GM21576 (cell line): ENCODE results near the gene PPP2R2C.

Source experiments
- ATAC-seq: cut with Tn5 transposase; IDR thresholded peaks from one replicate; pipeline ENCODE4 v1.9.1; 2021; ENCODE audit warnings: mild to moderate bottlenecking, moderate library complexity; ENCODE audit not compliant: unreplicated experiment

The PPP2R2C gene

GRCh38 chr4:6494431-6495295 lies 22.2 kb upstream of the PPP2R2C start:
- ATAC-seq, result no peak

DNA sequence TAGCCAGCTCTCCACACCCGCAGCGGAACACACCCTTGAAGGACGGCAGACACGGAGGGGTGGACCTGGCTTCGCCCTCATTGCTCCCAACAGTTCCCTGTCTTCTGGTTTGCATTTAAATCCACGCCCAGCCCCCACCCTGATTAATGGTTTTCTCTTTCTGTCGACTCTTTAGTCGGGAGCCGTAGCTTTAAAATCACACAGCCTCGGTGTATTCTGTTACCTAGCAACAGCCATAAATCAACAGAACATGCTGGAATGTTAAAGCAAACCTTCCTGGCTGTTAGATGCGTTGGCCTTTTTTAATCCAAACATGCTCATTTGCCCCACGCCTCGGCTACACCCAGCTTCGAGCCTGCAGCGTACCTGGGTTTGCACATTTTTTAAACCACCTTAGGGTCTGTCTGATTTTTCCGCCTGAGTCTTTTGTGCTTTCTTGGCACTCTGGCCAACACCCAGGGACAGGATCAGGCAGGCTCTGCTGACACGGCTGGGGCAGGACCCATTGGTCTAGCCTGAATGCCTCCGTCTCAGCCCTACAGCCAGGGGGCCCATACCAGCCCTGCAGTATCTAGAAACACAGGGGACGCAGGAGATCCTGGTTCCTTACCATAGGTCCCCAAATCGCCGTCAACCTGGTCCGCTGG lies 21.4 kb upstream of the PPP2R2C start:
- no peak for ATAC-seq

DNA sequence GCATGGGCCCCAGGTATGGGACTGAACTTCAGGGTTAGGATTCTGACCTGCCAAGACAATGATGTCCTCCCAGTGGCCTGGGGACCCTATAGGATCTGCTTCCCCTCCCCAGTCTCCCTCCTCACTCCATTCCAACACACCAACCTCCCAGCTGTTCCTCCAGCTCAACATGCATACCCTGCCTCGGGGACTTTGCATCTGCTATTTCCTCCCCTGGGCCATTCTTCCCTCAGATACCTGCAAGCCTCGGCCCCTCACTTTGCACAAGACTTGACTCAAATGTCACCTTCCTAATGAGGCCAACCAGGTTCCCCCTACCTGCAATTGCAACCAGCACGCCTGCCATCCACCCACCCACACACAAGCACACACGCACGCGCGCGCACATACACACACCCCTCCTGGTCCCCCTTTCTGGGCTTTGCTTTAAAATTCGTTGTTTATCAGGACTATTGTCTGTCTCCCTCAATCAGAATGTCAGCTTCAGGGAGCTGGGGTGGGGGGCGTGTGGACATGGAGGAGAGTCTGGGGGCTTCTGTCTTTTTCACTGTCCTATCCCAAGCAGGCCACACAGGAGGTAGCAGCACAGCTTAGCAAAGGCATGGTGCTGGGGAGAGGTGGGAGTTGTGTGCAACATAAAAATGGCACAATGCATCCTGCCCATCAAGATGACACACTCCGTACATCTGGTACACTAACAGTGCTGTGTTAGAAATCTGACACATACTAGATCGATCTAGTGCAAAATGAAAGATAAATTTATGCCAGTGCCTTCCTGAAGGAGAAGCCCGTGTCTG lies 20.6 kb upstream of the PPP2R2C start:
- no peak for ATAC-seq

DNA sequence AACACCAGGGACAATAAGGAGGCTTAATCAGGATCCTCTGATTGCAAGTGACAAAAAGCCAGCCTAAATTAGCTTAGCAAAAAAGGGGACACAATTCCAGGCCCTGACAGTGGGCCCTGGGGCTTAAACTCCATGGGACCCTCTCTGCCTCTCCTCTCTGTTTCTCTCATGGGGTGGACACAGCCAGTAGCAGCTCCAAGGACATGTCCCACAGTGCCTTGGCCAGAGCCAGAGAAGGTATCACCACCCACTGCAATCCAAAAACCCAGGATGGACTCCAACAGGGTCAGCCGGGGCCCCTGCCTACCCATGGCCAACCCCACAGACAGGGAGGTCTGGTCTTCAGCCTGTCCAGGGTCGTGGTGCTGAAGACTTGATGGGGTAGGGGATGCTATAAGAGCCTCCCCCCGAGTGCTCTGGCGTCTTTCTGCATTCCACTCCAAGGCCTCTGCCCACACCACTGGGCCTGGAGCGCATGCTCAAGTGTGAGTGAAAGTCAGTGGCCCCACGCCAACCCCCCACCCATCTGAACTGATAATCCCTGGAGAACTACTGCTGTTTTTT lies 19.7 kb upstream of the PPP2R2C start:
- ATAC-seq, result no peak

DNA sequence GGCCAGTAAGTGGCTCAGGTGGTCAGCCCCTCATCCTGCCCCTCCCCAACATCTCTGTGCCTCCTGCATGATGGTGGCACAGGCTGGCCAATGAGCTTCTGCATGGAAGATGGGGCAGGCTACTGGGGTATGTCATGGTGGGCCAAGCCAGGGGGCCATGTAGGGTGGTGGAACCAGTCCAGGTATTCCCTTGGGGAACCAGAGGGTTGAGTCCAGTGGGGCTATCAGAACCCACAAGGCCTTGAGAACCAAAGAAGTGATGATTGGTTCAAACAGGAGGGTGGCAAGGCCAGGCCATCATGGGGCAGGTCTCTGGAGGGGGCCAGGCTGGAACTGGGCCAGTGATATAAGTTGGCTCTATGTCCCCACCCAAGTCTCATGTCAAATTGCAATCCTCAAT lies 18.8 kb upstream of the PPP2R2C start:
- no peak for ATAC-seq

DNA sequence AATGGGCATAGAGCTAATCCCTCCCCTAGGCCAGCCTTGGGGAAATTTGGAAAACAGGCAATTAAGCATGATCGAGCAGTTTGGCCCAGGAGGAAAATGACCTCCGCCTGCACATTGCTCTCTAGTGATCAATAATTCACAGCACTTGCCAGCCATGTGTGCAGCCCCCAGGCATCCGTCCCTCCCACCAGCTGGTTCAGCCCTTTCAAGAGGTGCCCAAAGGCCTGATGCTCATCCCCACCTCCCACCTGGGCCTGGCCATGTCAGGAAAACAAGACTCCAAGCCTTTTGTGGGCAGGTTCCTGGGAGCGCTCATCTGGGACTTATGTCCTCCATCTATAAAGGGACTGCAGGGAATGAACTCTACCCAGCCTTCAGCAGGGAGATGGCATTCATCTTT lies 17.5 kb upstream of the PPP2R2C start:
- no peak for ATAC-seq

- ATAC-seq, result no peak
These were observed 15.1 kb upstream of the PPP2R2C start for GRCh38 chr4:6487466-6487865.

DNA sequence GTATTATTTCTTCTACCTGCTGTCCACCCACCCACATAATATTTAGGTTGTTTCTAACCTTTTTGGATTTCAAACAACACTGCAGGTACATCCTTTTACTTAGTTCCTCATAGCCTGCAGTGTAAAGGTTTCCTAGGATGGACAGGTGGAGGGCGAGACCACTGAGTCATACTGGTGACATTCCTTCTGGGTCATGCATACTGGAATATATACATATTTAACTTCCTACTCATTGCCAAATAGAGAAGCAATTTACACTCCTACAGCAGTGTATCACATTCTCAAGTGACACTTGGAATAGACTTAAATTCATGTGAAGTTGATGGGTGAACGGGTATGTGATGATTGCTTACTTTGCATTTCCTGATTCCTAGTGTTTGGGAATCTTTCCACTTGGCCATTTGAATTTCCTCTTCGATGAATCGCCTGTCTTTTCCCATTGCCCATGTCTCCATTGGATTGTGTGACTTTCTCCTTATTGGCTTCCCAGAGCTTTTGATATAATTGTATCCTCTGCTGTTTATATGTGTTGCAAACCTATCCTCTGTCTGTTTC lies 8.2 kb upstream of the PPP2R2C start:
- no peak for ATAC-seq

DNA sequence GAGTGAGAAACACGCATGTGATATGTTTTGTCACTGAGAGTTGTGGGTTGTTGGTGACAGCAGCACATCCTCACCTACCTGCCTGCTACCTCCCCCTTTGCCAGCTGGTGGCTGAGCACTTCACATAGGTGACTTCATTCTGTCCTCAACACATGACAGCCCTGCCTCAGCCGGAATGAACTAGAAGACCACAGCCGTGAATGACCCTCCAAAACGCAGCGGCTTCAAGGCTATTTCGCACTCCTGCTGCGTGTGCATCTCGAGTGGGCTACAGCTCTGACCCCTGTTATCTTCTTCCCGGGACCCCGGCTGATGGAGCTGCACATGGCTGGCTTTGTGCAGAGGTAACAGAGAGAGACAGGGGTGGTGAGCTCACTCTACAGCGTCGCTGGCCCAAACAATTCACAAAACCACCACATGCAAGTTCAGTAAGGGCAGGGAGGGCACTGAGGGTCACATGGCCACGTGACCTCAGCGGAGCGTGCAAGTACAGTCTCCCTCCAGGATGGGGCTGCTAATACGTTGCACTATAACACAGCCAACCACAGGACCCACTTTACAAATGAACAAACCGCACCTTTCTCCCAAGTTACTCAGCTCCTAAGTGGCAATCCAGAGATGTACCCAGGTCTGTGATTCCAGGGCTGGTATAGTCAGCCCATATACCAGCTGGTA lies 6.3 kb upstream of the PPP2R2C start:
- ATAC-seq, result no peak

DNA sequence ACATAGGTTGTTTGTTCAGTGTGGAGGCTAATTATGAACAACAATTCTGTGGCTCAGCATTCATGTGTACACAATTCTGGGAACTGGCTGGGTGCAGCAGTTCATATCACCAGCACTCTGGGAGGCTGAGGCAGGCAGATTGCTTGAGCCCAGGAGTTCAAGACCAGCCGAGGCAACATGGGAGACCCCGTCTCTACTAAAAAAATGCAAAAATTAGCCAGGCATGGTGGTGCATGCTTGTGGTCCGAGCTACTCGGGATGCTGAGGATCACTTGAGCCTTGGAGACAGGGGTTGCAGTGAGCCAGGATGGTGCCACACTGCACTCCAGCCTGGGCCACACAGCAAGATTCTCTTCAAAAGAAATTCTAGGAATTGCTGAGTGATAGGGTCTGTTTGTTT lies 4.5 kb upstream of the PPP2R2C start:
- no peak for ATAC-seq

DNA sequence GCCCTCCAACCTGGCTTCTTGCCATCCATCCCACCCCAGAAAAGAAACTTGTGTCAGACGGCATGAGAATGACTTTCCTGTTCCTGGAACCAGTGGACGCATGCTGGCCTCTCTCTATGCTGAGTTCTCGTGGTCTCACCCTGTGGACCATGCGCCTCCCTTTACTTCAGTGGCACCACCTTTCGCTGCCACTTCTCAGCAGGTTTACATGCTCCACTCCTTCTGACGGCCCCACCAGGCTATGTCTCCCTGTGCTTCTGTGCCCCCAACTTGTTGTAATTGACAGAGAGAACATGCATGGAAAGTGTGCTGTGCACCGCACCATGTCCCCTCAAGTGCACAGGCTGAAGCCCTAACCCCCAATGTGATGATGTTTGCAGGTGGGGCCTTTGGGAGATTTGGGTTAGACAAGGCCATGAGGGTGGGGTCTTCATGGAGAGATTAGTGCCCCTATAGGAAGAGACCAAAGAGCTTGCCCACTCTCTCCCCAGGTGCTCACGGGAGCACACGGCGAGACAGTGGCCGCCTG lies 3.1 kb upstream of the PPP2R2C start:
- ATAC-seq, result no peak

- ATAC-seq, result no peak
These were observed 2.5 kb upstream of the PPP2R2C start for GRCh38 chr4:6474705-6475457.

DNA sequence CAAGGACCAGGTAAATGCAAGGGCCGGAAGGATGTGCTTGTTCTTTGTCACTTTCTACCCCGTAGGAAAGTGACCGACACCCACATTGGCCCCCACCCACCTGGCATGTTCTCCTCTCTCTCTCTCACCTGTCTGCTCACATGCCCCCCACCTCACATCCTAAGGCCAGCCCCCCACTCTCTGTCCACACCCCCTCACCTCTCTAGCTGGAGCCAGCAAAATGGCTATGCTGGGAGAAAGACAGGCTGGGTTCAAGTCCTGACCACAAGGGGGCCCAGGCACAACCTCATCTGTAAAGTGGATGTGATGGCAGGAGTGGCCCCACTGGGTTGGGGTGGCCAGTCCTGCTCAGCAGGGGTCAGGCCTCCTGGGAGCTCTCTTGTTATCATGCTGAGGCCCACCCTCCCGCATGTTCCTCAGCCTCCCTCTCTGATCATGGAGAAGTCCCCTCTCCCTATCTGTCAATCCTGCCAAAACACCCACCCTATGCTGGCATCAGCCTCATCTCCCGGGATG lies 1.7 kb upstream of the PPP2R2C start:
- no peak for ATAC-seq

- no peak for ATAC-seq
These were observed 1.0 kb upstream of the PPP2R2C start for GRCh38 chr4:6473264-6474052.

DNA sequence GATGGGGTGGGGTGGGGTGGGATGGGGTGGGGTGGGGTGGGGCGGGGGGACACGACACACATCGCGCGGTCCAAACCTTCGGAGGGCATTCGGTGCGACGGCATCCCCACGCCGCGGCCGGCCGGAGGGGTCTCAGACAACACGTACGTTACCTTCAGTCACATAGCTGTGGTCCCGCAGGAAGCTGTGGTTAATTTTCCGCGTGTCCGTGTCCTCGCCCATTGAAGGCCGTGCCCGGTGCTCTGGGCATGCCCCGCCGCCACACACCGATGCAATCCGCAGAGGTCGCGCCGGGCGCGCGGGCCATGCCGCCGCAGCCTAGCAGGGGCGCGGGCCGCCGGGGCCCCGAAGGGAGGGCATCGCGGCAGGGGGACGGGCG lies 417 bp downstream of the PPP2R2C start:
- no peak for ATAC-seq

DNA sequence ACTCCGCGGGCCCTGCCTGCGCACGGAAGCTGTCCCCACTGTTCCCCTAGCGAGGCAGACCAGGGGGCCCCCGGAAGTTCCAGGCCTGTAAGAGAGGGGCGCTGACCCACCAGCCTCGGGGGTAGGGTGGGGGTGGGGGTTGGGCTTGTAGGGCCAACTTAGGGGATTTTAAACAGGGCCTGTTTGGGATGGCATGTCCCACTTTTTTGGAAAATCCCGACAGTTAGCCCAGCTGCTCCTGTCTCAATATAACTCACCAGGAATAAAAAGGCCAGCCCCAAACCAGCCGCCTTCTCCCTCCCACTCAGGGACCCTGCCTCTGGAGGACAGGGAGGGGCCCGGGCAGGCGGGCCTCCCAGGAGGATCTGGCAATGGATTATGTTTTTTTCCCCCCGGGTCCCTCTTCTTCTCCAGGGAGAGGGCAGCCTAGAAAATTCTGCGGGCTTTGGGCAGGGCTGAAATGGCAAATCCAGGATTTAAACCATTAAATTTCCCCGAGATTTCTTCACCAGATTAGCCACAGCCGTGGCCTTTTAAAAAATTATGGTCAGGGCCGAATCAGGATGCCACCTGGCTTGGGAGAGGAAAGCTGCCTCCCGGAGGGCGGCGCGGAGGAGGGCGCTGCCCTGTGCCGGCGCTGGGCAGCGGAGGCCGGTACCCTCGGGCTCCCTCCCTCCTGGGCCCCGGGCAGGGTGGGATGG lies 957 bp downstream of the PPP2R2C start:
- ATAC-seq, result no peak

- ATAC-seq, result no peak
These were observed 1.7 kb downstream of the PPP2R2C start for GRCh38 chr4:6470502-6471306.
